Measurements from ENCODE around the gene ANTXR2.
A peak's percentile ranks its signal among the peaks of the same experiment; 100 is the strongest.

Gene ANTXR2

DNA sequence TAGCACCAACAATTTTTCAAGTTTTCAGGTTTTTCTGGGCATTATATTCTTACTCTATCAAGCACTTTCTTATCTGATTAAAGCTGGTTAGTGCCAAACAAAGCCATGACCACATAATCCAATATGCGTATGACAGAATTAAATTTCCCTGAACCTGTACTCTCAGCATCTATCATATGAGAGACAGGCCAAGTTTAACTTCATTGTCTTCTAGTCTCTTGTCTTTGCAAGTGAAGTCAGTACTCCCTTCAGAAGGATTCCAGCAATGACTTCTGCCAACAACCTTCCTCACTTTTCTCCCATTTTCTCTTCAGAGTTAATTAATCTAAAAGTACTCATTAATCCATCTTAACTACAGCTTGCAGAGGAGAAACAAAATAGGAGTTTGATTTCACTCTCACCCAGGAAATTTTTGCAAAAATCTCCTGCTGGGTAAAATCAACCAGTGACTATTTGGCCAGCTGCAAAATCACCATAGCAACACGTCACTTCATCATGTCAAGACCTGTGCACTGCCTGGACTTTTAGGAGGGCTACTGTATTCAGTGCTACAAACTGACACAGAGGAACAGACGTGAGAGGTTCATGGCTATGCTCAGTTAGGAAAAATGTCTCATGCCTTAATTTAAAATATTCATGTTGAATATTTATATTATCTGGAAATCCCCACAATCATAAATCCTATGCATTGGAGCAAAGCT lies 208.4 kb downstream of the ANTXR2 start:
- no peaks in the 10 kb centered on the region for H3K36me3 Mint-ChIP-seq (ENCODE audit: low read depth)
- H3K27ac Mint-ChIP-seq, result no peak overlapping the region
- DNase-seq, result no peak
- H3K4me3 Mint-ChIP-seq, result no peak overlapping the region
- ATAC-seq, result no peak
- H3K9me3 Mint-ChIP-seq, result no peaks in the 10 kb centered on the region
- peaks cover 1% of the 10 kb centered on the region for H3K27me3 Mint-ChIP-seq
- H3K4me1 Mint-ChIP-seq, result no peaks in the 10 kb centered on the region

DNA sequence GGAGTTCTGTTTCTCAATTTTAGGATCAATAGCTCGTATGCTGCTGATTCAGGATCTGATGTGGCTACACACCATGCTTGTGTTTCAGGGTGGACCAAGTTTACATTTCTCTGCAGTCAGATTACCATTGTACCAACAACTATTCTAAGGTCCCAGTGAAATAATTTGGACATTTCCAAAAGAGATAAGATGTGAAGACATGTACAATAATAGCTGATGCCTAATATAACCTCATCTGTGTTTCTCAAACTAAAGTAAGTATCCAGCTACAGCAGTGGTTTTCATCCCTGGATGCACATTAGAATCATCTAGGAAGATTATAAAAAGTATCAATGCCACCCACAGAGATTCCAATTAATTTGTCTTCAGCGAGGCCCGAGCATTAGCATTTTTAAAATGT lies 209.7 kb downstream of the ANTXR2 start:
- Mint-ChIP-seq H3K27me3 (peaks cover 1% of the 10 kb centered on the region), H3K36me3 (ENCODE audit: low read depth) (no peaks in the 10 kb centered on the region), H3K4me1 (no peaks in the 10 kb centered on the region), H3K4me3 (no peak overlapping the region), H3K27ac (no peak overlapping the region), H3K9me3 (no peaks in the 10 kb centered on the region)
- ATAC-seq, result no peak
- no peak for DNase-seq

DNA sequence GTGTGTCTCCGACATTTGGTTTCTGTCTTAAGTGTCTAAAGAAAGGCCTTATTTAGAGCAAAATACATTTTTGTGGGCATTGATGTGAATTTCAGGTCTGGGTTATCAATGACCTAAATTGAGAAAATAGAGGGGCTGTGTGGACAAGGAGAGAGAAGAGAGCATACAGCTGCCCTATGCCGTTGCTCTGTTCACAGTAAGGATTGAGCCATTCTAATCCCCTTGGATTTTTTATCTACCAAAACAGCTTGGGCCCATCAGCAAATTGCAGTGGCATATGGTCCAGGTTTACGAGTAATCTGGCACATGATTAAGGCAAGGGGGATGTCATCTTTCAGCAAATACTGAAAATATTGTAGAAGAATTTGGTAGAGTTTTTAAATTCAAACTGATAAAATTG lies 210.2 kb downstream of the ANTXR2 start:
- H3K4me3 Mint-ChIP-seq, result no peak overlapping the region

DNA sequence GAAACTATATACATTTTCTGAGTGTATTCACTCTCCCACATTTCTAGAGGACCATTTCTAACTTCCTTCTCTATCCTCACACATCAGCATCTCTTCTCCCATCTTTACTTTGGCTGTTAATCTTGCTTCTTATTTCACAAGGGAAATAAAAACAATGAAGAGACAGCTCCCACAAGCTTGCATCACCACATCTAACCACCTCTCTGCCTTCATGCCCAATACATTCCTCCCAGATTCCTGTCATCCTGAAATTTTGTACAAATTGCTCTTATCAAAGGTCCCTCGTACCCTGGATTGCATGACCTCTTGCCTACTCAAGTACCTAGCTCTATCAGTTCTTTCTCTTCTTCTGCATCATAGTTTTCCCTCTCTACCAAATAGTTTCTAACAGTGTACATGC lies 215.2 kb downstream of the ANTXR2 start:
- no peak overlapping the region for H3K27ac Mint-ChIP-seq
- no peak for DNase-seq
- no peak for ATAC-seq
- H3K4me1 Mint-ChIP-seq, result no peaks in the 10 kb centered on the region
- H3K27me3 Mint-ChIP-seq, result peaks cover 1% of the 10 kb centered on the region
- H3K9me3 Mint-ChIP-seq, result peaks cover 4% of the 10 kb centered on the region
- no peak overlapping the region for H3K4me3 Mint-ChIP-seq
- H3K36me3 Mint-ChIP-seq (ENCODE audit: low read depth), result no peaks in the 10 kb centered on the region

More for the DNA sequence above, 210.2 kb downstream of the ANTXR2 start:
- Mint-ChIP-seq H3K27me3 (peaks cover 1% of the 10 kb centered on the region), H3K36me3 (ENCODE audit: low read depth) (no peaks in the 10 kb centered on the region), H3K27ac (no peak overlapping the region), H3K4me1 (no peaks in the 10 kb centered on the region), H3K9me3 (no peaks in the 10 kb centered on the region)
- ATAC-seq (no peak), DNase-seq (no peak)

DNA sequence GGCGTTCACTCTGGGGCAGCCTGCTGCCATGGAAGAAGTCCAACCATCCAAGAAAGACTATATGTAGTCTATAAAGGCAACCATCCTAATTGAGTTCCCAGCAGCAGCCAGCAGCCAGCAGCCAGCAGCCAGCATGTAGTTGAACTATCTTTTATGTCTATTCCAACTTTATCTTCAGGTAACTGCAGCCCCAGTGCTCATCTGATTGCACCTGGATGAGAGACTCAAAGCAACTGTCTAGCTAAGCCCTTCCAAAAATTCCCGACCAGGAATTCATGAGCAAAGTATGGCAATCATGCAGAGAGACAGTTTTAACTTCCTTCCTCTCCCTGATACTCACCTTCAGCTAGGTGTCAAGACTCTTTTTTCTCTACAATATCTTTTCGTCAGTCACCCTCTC lies 216.8 kb downstream of the ANTXR2 start:
- no peaks in the 10 kb centered on the region for H3K36me3 Mint-ChIP-seq (ENCODE audit: low read depth)

DNA sequence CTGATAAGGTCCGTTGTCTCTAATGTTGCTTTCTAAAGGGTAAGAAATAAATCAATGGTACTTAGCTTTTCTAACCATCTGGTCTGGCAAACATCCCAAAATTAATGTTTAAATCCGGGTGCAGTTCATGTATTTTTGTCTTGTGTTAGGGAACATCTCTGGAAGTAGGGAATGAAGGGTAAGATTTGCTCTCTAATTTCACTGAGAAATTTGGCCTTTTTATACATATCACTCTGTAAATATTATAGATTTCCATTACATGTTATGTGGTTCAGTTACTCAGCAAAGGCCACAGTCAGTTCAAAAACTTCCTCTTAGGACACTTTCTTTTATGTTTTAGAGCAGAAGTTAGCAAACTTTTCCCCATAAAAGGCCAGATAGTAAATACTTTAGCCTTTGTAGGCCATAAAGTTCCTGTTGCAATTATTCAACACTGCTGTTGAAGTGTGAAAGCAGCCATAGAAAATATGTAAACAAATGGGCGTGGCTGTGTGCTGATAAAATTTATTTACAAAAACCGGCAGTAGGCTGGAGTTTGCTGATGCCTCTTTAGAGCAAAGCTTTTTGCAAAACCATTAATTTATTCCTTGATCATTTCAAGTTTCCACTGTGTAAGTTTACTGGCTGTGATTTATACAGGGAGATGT lies 218.1 kb downstream of the ANTXR2 start:
- DNase-seq (no peak), ATAC-seq (no peak)
- H3K36me3 Mint-ChIP-seq (ENCODE audit: low read depth), result no peaks in the 10 kb centered on the region
- H3K4me1 Mint-ChIP-seq, result peaks cover 2% of the 10 kb centered on the region
- H3K4me3 Mint-ChIP-seq, result no peak overlapping the region
- H3K27ac Mint-ChIP-seq, result no peak overlapping the region
- no peaks in the 10 kb centered on the region for H3K27me3 Mint-ChIP-seq
- H3K9me3 Mint-ChIP-seq, result peaks cover 4% of the 10 kb centered on the region

More for the DNA sequence above, 216.8 kb downstream of the ANTXR2 start:
- no peak for ATAC-seq
- DNase-seq, result no peak
- H3K4me3 Mint-ChIP-seq, result no peak overlapping the region
- H3K4me1 Mint-ChIP-seq, result peaks cover 2% of the 10 kb centered on the region
- no peaks in the 10 kb centered on the region for H3K27me3 Mint-ChIP-seq
- peaks cover 4% of the 10 kb centered on the region for H3K9me3 Mint-ChIP-seq
- no peak overlapping the region for H3K27ac Mint-ChIP-seq

DNA sequence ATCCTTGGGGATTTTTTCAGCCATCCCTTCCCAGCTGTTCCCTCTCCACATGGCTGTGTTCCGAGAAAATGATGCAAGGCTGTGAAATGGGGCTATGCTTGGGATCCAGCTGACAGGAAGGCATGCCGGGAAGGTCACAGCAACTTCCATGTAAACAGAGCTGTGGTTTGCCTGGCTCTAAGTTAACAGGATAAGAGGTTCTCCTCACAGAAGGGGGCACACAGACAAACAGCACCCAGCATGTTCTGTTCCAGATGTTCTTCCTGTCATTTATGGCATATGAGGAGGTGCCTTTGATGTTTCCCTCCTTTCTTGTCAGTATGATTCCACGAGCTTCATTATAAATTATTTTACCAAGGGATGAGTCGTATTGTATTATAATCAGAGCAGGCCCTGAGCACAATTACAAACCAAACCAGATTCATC lies 220.7 kb downstream of the ANTXR2 start:
- Mint-ChIP-seq H3K27me3 (no peaks in the 10 kb centered on the region), H3K4me3 (no peak overlapping the region), H3K9me3 (peaks cover 4% of the 10 kb centered on the region), H3K4me1 (peaks cover 2% of the 10 kb centered on the region), H3K27ac (no peak overlapping the region), H3K36me3 (ENCODE audit: low read depth) (no peaks in the 10 kb centered on the region)
- DNase-seq (no peak), ATAC-seq (no peak)

DNA sequence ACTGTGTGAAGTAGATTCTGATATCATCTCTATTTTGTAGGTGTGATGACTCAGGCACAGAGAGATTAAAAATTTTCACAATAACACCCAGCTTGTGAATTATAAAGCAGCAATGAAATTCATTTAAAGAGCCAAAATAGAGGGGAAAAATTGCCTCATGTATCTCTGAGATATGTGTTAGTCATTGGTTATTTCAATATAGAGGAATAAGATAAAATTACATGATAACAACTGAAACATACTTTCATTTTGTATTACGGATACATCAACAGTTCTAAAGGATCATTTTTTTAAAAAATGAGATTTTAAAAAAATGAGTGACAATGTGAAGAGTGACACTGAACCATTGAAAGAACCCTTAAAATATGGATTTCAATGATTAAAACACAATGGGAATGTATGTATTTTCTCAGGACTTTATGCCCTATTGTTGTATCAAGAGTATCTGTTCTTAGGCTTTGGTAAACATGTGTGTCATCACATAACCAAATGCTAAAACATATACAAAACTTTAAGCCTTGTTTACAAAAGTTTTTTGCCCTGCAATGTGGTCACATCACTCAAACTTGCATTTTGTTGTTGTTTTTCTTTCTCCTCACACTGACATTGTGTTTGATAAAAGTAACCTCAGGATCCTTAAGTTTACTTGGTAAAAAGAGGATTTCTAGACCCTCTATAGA lies 221.3 kb downstream of the ANTXR2 start:
- DNase-seq (no peak), ATAC-seq (peak; percentile 77)
- H3K27me3 Mint-ChIP-seq, result peaks cover 3% of the 10 kb centered on the region
- H3K9me3 Mint-ChIP-seq, result peaks cover 4% of the 10 kb centered on the region
- H3K36me3 Mint-ChIP-seq (ENCODE audit: low read depth), result no peaks in the 10 kb centered on the region
- H3K4me1 Mint-ChIP-seq, result peaks cover 2% of the 10 kb centered on the region
- H3K27ac Mint-ChIP-seq, result no peak overlapping the region
- no peak overlapping the region for H3K4me3 Mint-ChIP-seq
